Activated CD4-positive, alpha-beta T cell treated with anti-CD3 and anti-CD28 coated beads, Interleukin-2, amount 10 ng/mL, durations not matched to agents 24 days and 14 days (primary cell): ENCODE measurements around the gene ZNF83. TPM values are rescaled to one million over a fixed set of nuclear protein-coding genes. Genes with fewer than 3 reads are reported as not detected.
"Not testable (repeated sequence)": the region's sequence is repeated elsewhere in the genome, so short reads cannot be mapped to it uniquely, and the experiment has no call there.

ENCODE experiments used
- DNase-seq: peaks from one replicate; pipeline ENCODE4 v3.0.0; 2022
- H3K27ac Mint-ChIP-seq: one replicate; pipeline ENCODE4 v1.8.0; 2022; ENCODE audit warnings: mild to moderate bottlenecking, mixed read lengths
- H3K27me3 Mint-ChIP-seq: one replicate; pipeline ENCODE4 v1.8.0; 2022; ENCODE audit warnings: mixed read lengths
- H3K36me3 Mint-ChIP-seq: one replicate; pipeline ENCODE4 v1.8.0; 2022; ENCODE audit warnings: low read depth, mild to moderate bottlenecking, mixed read lengths
- H3K4me1 Mint-ChIP-seq: one replicate; pipeline ENCODE4 v1.8.0; 2021; ENCODE audit warnings: mixed read lengths
- H3K4me3 Mint-ChIP-seq: one replicate; pipeline ENCODE4 v1.8.0; 2022; ENCODE audit warnings: mild to moderate bottlenecking, moderate library complexity, mixed read lengths
- H3K9me3 Mint-ChIP-seq: one replicate; pipeline ENCODE4 v1.8.0; 2021; ENCODE audit warnings: mixed read lengths
- intact Hi-C: fragments of 100-400 bp; cut with micrococcal nuclease; formaldehyde crosslinking; loops from one replicate; pipeline ENCODE4 v1.15.1; 2023
- total RNA-seq: library from RNA; stranded (reverse); gene quantifications from 2 replicates; pipeline ENCODE4 v1.2.3, GENCODE V29; 2022

The ZNF83 gene
- total RNA-seq, 1 donor from 2014 or later = 26.3 TPM

- no peak overlapping the region for H3K27ac Mint-ChIP-seq
- H3K4me1 Mint-ChIP-seq = no peaks in the 10 kb centered on the region
- no peak overlapping the region for H3K4me3 Mint-ChIP-seq
- no peak for DNase-seq
- H3K27me3 Mint-ChIP-seq = no peaks in the 10 kb centered on the region
- intact Hi-C loops = no loop called here
- peaks cover 80% of the 10 kb centered on the region for H3K36me3 Mint-ChIP-seq
- H3K9me3 Mint-ChIP-seq = peaks cover 29% of the 10 kb centered on the region
Observed at GRCh38 chr19:52584736-52585440, 53.3 kb downstream of the ZNF83 start.

GRCh38 chr19:52570000-52570861 lies 67.9 kb downstream of the ZNF83 start, which contains the start of gene ZNF701:
Gene ZNF701 (plus strand): TSS chr19:52570287. CDS start chr19:52574148, 3,861 bp downstream.
- H3K27ac Mint-ChIP-seq = peak within 1 kb of the TSS; percentile 89
- intact Hi-C loops = loop anchor here (1.0 to 5.0 kb wide), 6 partner anchors 31 to 1297 kb away; partner anchors contain the start of genes MYADM, ZNF808, ZNF816 and ZNF83
- peaks cover 66% of the 10 kb centered on the region for H3K36me3 Mint-ChIP-seq
- DNase-seq = peak; percentile 99
- H3K9me3 Mint-ChIP-seq = peaks cover 35% of the 10 kb centered on the region
- H3K4me3 Mint-ChIP-seq = peak within 1 kb of the TSS; percentile 88
- peaks cover 23% of the 10 kb centered on the region for H3K4me1 Mint-ChIP-seq
- H3K27me3 Mint-ChIP-seq = no peaks in the 10 kb centered on the region

- H3K27me3 Mint-ChIP-seq, H3K27ac Mint-ChIP-seq, DNase-seq, intact Hi-C loops: not testable (repeated sequence)
- H3K9me3 Mint-ChIP-seq = peaks cover 36% of the 10 kb centered on the region
- peaks cover 61% of the 10 kb centered on the region for H3K36me3 Mint-ChIP-seq
- peak overlapping the region; percentile 88 for H3K4me3 Mint-ChIP-seq
- peaks cover 23% of the 10 kb centered on the region for H3K4me1 Mint-ChIP-seq
Observed at GRCh38 chr19:52569638-52569999, 68.5 kb downstream of the ZNF83 start.

DNA sequence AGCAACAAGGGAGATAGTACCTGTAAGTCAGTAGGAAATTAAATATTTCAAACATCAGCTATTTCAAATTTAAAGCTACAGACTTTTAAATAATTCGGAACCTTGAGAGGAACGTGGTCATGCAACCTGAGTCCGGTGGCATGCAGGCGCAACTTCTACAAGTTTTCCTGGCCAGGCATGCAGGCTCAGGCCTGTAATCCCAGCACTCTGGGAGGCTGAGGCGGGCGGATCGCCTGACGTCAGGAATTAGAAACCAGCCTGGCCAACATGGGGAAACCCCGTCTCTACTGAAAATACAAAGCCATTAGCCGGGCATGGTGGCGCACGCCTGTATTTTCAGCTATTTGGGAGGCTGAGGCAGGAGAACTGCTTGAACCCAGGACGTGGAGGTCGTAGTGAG lies 70.2 kb downstream of the ZNF83 start:
- H3K36me3 Mint-ChIP-seq = peaks cover 61% of the 10 kb centered on the region
- no peak overlapping the region for H3K27ac Mint-ChIP-seq
- intact Hi-C loops = no loop called here
- H3K9me3 Mint-ChIP-seq = peaks cover 32% of the 10 kb centered on the region
- peaks cover 23% of the 10 kb centered on the region for H3K4me1 Mint-ChIP-seq
- no peak for DNase-seq
- H3K4me3 Mint-ChIP-seq = no peak overlapping the region
- no peaks in the 10 kb centered on the region for H3K27me3 Mint-ChIP-seq

DNA sequence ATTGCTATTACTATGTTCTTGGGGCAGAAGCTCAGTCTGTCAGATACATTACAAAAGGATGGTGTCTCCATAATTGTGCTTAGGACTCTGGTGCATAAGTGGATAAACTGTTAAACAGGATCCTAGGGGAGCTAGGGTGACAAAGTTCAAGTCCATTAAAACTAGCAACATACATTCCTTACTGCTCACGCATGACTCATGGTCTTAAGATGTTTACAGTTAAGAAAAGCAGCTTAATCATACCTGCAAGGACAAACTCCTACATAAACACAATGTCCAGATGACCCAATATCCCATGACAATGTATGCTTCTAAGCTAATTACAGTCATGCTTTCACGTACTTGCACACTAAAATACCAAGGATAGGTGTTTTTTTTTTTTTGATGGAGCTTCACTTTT lies 71.6 kb downstream of the ZNF83 start:
- H3K27me3 Mint-ChIP-seq = no peaks in the 10 kb centered on the region
- peaks cover 26% of the 10 kb centered on the region for H3K9me3 Mint-ChIP-seq
- H3K27ac Mint-ChIP-seq = no peak overlapping the region
- H3K36me3 Mint-ChIP-seq = peaks cover 61% of the 10 kb centered on the region
- no peak overlapping the region for H3K4me3 Mint-ChIP-seq
- DNase-seq = no peak
- intact Hi-C loops = no loop called here
- H3K4me1 Mint-ChIP-seq = peaks cover 16% of the 10 kb centered on the region

GRCh38 chr19:52566121-52566520 lies 72.0 kb downstream of the ZNF83 start:
- no peaks in the 10 kb centered on the region for H3K27me3 Mint-ChIP-seq
- peaks cover 13% of the 10 kb centered on the region for H3K4me1 Mint-ChIP-seq
- no peak overlapping the region for H3K4me3 Mint-ChIP-seq
- peaks cover 61% of the 10 kb centered on the region for H3K36me3 Mint-ChIP-seq
- no peak for DNase-seq
- no peak overlapping the region for H3K27ac Mint-ChIP-seq
- H3K9me3 Mint-ChIP-seq = peaks cover 24% of the 10 kb centered on the region
- intact Hi-C loops = no loop called here

Other genes with a start within 250 kb of the ZNF83 start
- 5.7 and 7.9 TPM in 2 replicates for gene ZNF528, start 240.5 kb downstream of the ZNF83 start, total RNA-seq
- not detected in 2 replicates for gene ZNF534, start 209.2 kb downstream of the ZNF83 start, total RNA-seq
- 0.12 TPM in 1 of 2 replicates, not detected in the other for gene ZNF578, start 184.8 kb downstream of the ZNF83 start, total RNA-seq
- gene ZNF808, start 110.7 kb downstream of the ZNF83 start, total RNA-seq = 21.2 and 21.6 TPM in 2 replicates
- gene ZNF701, start 68.1 kb downstream of the ZNF83 start, total RNA-seq = 19.3 and 21.0 TPM in 2 replicates
- gene ZNF611, start 96.7 kb upstream of the ZNF83 start, total RNA-seq = 15.9 and 18.2 TPM in 2 replicates
- gene ZNF600, start 148.4 kb upstream of the ZNF83 start, total RNA-seq = 10.6 and 10.7 TPM in 2 replicates
- 18.0 TPM in 2 replicates for gene ZNF28, start 183.3 kb upstream of the ZNF83 start, total RNA-seq
- 13.3 and 15.9 TPM in 2 replicates for gene ZNF468, start 219.3 kb upstream of the ZNF83 start, total RNA-seq